HPDE6-E6E7 (cell line): Measurements from ENCODE around the gene KIR3DL2.
"Not testable (repeated sequence)": the region's sequence is repeated elsewhere in the genome, so short reads cannot be mapped to it uniquely, and the experiment has no call there.

ENCODE experiments used
- DNase-seq: peaks from one replicate; pipeline ENCODE4 v3.0.0; 2011; ENCODE audit warnings: missing footprints; ENCODE audit errors: extremely low spot score

Gene KIR3DL2

GRCh38 chr19:54871696-54872095 lies 21.5 kb downstream of the KIR3DL2 start:
- DNase-seq = no peak

GRCh38 chr19:54873990-54874389 lies 23.7 kb downstream of the KIR3DL2 start, which contains the start of gene FCAR:
Gene FCAR (plus strand): TSS chr19:54874235. CDS start chr19:54874290, 55 bp downstream.
- DNase-seq = no peak

- no peak for DNase-seq
Observed at GRCh38 chr19:54875506-54875905, 25.3 kb downstream of the KIR3DL2 start.

GRCh38 chr19:54877471-54877870 lies 27.2 kb downstream of the KIR3DL2 start:
- no peak for DNase-seq

GRCh38 chr19:54881884-54882283 lies 31.6 kb downstream of the KIR3DL2 start:
- no peak for DNase-seq

GRCh38 chr19:54882758-54883157 lies 32.5 kb downstream of the KIR3DL2 start:
- DNase-seq = no peak

GRCh38 chr19:54883228-54883627 lies 33.0 kb downstream of the KIR3DL2 start:
- no peak for DNase-seq

GRCh38 chr19:54888239-54888638 lies 38.0 kb downstream of the KIR3DL2 start:
- no peak for DNase-seq

GRCh38 chr19:54889566-54889965 lies 39.3 kb downstream of the KIR3DL2 start:
- no peak for DNase-seq

GRCh38 chr19:54893406-54893805 lies 43.2 kb downstream of the KIR3DL2 start:
- DNase-seq = no peak

- not testable (repeated sequence) for DNase-seq
Observed at GRCh38 chr19:54894106-54894505, 43.9 kb downstream of the KIR3DL2 start.

GRCh38 chr19:54896036-54896435 lies 45.8 kb downstream of the KIR3DL2 start:
- DNase-seq = no peak

GRCh38 chr19:54898685-54899084 lies 48.4 kb downstream of the KIR3DL2 start:
- DNase-seq = not testable (repeated sequence)

GRCh38 chr19:54899646-54900045 lies 49.4 kb downstream of the KIR3DL2 start:
- DNase-seq = not testable (repeated sequence)

- DNase-seq = not testable (repeated sequence)
Observed at GRCh38 chr19:54901153-54901552, 50.9 kb downstream of the KIR3DL2 start.

- DNase-seq = no peak
Observed at GRCh38 chr19:54902061-54902460, 51.8 kb downstream of the KIR3DL2 start.

- no peak for DNase-seq
Observed at GRCh38 chr19:54903303-54903702, 53.1 kb downstream of the KIR3DL2 start.

- DNase-seq = not testable (repeated sequence)
Observed at GRCh38 chr19:54904261-54904660, 54.0 kb downstream of the KIR3DL2 start.

- DNase-seq = no peak
Observed at GRCh38 chr19:54905421-54905802, 55.2 kb downstream of the KIR3DL2 start.

- no peak for DNase-seq
Observed at GRCh38 chr19:54905803-54906511, 55.7 kb downstream of the KIR3DL2 start, which contains the start of gene NCR1. Gene NCR1 (plus strand): TSS chr19:54906148. CDS start chr19:54906188, 40 bp downstream.

GRCh38 chr19:54906819-54907218 lies 56.6 kb downstream of the KIR3DL2 start:
- DNase-seq = no peak

- not testable (repeated sequence) for DNase-seq
Observed at GRCh38 chr19:54907899-54908298, 57.7 kb downstream of the KIR3DL2 start.
